HepG2 (cell line): ENCODE data around the gene PIEZO2. TPM values are rescaled to one million over a fixed set of nuclear protein-coding genes. Genes with fewer than 3 reads are reported as not detected.

Source experiments
- ATM ChIP-seq: fragments of 450-650 bp; IDR thresholded peaks from 2 replicates; pipeline ENCODE4 v1.7.1; 2017; ENCODE audit warnings: mild to moderate bottlenecking, borderline replicate concordance
- E2F5 ChIP-seq: sonication (generic); formaldehyde crosslinking; conservative IDR thresholded peaks from 2 replicates; pipeline ENCODE4 v1.4.0; 2020; ENCODE audit warnings: missing genetic modification reagents
- FOSL1 ChIP-seq: sonication (generic); formaldehyde crosslinking; IDR thresholded peaks from 2 replicates; pipeline ENCODE4 v1.9.0; 2021; ENCODE audit warnings: missing genetic modification reagents, borderline replicate concordance
- GABPB1 ChIP-seq: IDR thresholded peaks from 2 replicates; pipeline ENCODE4 v1.6.1; 2016; ENCODE audit warnings: mild to moderate bottlenecking, missing genetic modification reagents, moderate library complexity, missing compliant biosample characterization
- HNF4G ChIP-seq, 2 experiments: sonication (generic) in 1 of 2; formaldehyde crosslinking in 1 of 2; IDR thresholded peaks; 2 replicates each; pipeline versions ENCODE4 v1.4.0 to v1.6.1; 2011 to 2020; ENCODE audit warnings: borderline replicate concordance in 2 of 2, low read depth in 2 of 2, mild to moderate bottlenecking in 2 of 2, low read length in 1 of 2, missing genetic modification reagents in 1 of 2, moderate library complexity in 1 of 2
- MED13 ChIP-seq: sonication (generic); formaldehyde crosslinking; IDR thresholded peaks from 2 replicates; pipeline ENCODE4 v1.5.0; 2020; ENCODE audit warnings: missing genetic modification reagents
- MEIS1 ChIP-seq: sonication (generic); formaldehyde crosslinking; IDR thresholded peaks from 2 replicates; pipeline ENCODE4 v1.9.0; 2021; ENCODE audit warnings: mild to moderate bottlenecking, missing genetic modification reagents, moderate library complexity, borderline replicate concordance
- NFE2 ChIP-seq: sonication (generic); formaldehyde crosslinking; IDR thresholded peaks from 2 replicates; pipeline ENCODE4 v1.4.0; 2020; ENCODE audit warnings: missing genetic modification reagents
- POLR2A ChIP-seq, 2 experiments: IDR thresholded peaks; 2 replicates each; pipeline ENCODE4 v1.6.1; 2011; ENCODE audit warnings: low read depth in 2 of 2, low read length in 2 of 2, mild to moderate bottlenecking in 1 of 2, moderate library complexity in 1 of 2; ENCODE audit not compliant: insufficient read depth in 1 of 2
- RFX5 ChIP-seq: IDR thresholded peaks from 2 replicates; pipeline ENCODE4 v1.6.1; 2011; ENCODE audit warnings: low read depth, low read length, improper control_type of control experiment
- SNAI1 ChIP-seq: sonication (generic); formaldehyde crosslinking; IDR thresholded peaks from 2 replicates; pipeline ENCODE4 v1.5.0; 2020; ENCODE audit warnings: mild to moderate bottlenecking, missing genetic modification reagents, borderline replicate concordance
- ZFP36 ChIP-seq: fragments of 150-350 bp; IDR thresholded peaks from 2 replicates; pipeline ENCODE4 v1.6.1; 2018; ENCODE audit warnings: borderline replicate concordance, low read length, low read depth; ENCODE audit not compliant: partially characterized antibody
- ZFP41 ChIP-seq: sonication (generic); formaldehyde crosslinking; IDR thresholded peaks from 2 replicates; pipeline ENCODE4 v1.4.0; 2020; ENCODE audit warnings: mild to moderate bottlenecking, missing genetic modification reagents, borderline replicate concordance
- ZNF232 ChIP-seq: sonication (generic); formaldehyde crosslinking; IDR thresholded peaks from 2 replicates; pipeline ENCODE4 v1.4.0; 2020; ENCODE audit warnings: missing genetic modification reagents, borderline replicate concordance
- ZNF331 ChIP-seq: sonication (generic); formaldehyde crosslinking; IDR thresholded peaks from 2 replicates; pipeline ENCODE4 v1.4.0; 2020; ENCODE audit warnings: missing genetic modification reagents
- ZNF33A ChIP-seq: sonication (generic); formaldehyde crosslinking; IDR thresholded peaks from 2 replicates; pipeline ENCODE4 v1.5.1; 2020; ENCODE audit warnings: missing genetic modification reagents, mild to moderate bottlenecking, moderate library complexity, borderline replicate concordance
- ZNF75D ChIP-seq: sonication (generic); formaldehyde crosslinking; IDR thresholded peaks from 2 replicates; pipeline ENCODE4 v1.8.1; 2023; ENCODE audit warnings: missing genetic modification reagents, mild to moderate bottlenecking, borderline replicate concordance
- ZSCAN30 ChIP-seq: sonication (generic); formaldehyde crosslinking; IDR thresholded peaks from 2 replicates; pipeline ENCODE4 v1.5.0; 2020; ENCODE audit warnings: mild to moderate bottlenecking, missing genetic modification reagents
- polyA plus RNA-seq, 8 experiments: library from polyadenylated mRNA; depleted of rRNA in 3 of 8; stranded (reverse) in 7 of 8; unstranded in 1 of 8; fragments of >200 nt; fragmentation: Illumina TruSeq in 4 of 8; extraction: Trizol in 4 of 8; gene quantifications; 2 replicates each; pipeline versions ENCODE4 v1.2.1 to v1.2.3, GENCODE V29; 2011 to 2016; ENCODE audit warnings: low read depth in 4 of 8, missing spikeins in 1 of 8, mixed read lengths in 1 of 8; ENCODE audit not compliant: insufficient read depth in 1 of 8
- total RNA-seq, 5 experiments: library from RNA; depleted of rRNA; stranded (reverse); fragments of >200 nt; fragmentation: Illumina TruSeq; extraction: Trizol; gene quantifications; 2 replicates each; pipeline ENCODE4 v1.2.3, GENCODE V29; 2016; ENCODE audit warnings: low read depth in 1 of 5
- TF ChIP-seq, protein P1 (sequence below): sonication (generic); formaldehyde crosslinking; IDR thresholded peaks from 2 replicates; pipeline ENCODE4 v1.4.0; 2020; ENCODE audit warnings: low read depth, mild to moderate bottlenecking, missing genetic modification reagents
- TF ChIP-seq, protein P2 (sequence below): sonication (generic); formaldehyde crosslinking; IDR thresholded peaks from 2 replicates; pipeline ENCODE4 v1.4.0; 2020; ENCODE audit warnings: mild to moderate bottlenecking, missing genetic modification reagents, borderline replicate concordance
- TF ChIP-seq, protein P3 (sequence below): sonication (generic); formaldehyde crosslinking; IDR thresholded peaks from 2 replicates; pipeline ENCODE4 v1.4.0; 2020; ENCODE audit warnings: missing genetic modification reagents, borderline replicate concordance

The PIEZO2 gene
- total and polyA plus RNA-seq, 2 of the 13 experiments (the other 11 are each of a cell fraction or from before 2014, with no cell fraction given) = 15.2 to 27.2 TPM

- TF ChIP-seq, protein P1, sequence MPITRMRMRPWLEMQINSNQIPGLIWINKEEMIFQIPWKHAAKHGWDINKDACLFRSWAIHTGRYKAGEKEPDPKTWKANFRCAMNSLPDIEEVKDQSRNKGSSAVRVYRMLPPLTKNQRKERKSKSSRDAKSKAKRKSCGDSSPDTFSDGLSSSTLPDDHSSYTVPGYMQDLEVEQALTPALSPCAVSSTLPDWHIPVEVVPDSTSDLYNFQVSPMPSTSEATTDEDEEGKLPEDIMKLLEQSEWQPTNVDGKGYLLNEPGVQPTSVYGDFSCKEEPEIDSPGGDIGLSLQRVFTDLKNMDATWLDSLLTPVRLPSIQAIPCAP (CRISPR knock-in tag) = no peak
- TF ChIP-seq, protein P2, sequence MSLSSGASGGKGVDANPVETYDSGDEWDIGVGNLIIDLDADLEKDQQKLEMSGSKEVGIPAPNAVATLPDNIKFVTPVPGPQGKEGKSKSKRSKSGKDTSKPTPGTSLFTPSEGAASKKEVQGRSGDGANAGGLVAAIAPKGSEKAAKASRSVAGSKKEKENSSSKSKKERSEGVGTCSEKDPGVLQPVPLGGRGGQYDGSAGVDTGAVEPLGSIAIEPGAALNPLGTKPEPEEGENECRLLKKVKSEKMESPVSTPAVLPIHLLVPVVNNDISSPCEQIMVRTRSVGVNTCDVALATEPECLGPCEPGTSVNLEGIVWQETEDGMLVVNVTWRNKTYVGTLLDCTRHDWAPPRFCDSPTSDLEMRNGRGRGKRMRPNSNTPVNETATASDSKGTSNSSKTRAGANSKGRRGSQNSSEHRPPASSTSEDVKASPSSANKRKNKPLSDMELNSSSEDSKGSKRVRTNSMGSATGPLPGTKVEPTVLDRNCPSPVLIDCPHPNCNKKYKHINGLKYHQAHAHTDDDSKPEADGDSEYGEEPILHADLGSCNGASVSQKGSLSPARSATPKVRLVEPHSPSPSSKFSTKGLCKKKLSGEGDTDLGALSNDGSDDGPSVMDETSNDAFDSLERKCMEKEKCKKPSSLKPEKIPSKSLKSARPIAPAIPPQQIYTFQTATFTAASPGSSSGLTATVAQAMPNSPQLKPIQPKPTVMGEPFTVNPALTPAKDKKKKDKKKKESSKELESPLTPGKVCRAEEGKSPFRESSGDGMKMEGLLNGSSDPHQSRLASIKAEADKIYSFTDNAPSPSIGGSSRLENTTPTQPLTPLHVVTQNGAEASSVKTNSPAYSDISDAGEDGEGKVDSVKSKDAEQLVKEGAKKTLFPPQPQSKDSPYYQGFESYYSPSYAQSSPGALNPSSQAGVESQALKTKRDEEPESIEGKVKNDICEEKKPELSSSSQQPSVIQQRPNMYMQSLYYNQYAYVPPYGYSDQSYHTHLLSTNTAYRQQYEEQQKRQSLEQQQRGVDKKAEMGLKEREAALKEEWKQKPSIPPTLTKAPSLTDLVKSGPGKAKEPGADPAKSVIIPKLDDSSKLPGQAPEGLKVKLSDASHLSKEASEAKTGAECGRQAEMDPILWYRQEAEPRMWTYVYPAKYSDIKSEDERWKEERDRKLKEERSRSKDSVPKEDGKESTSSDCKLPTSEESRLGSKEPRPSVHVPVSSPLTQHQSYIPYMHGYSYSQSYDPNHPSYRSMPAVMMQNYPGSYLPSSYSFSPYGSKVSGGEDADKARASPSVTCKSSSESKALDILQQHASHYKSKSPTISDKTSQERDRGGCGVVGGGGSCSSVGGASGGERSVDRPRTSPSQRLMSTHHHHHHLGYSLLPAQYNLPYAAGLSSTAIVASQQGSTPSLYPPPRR (CRISPR knock-in tag) = peak; percentile 65; the same call in 1 of the 2 replicates
- TF ChIP-seq RFX5 (no peak), POLR2A (IDR thresholded peaks at IDR 0.05; ENCODE audit: insufficient read depth in 1 of 2, low read depth in 2 of 2, low read length in 2 of 2) (no peak), ATM (no peak), ZSCAN30 (CRISPR knock-in tag) (no peak), FOSL1 (no peak), HNF4G (IDR thresholded peaks at IDR 0.05; ENCODE audit: borderline replicate concordance, low read depth, low read length) (peak; percentile 70), HNF4G (CRISPR knock-in tag; IDR thresholded peaks at IDR 0.05; ENCODE audit: borderline replicate concordance, low read depth) (peak; percentile 62; the same call in 1 of the 2 replicates), ZNF33A (CRISPR knock-in tag) (no peak), MEIS1 (CRISPR knock-in tag) (no peak), ZFP41 (CRISPR knock-in tag) (no peak), ZNF331 (CRISPR knock-in tag) (no peak), ZNF232 (CRISPR knock-in tag) (no peak), ZFP36 (no peak), MED13 (CRISPR knock-in tag) (no peak), ZNF75D (CRISPR knock-in tag) (no peak), NFE2 (no peak), GABPB1 (CRISPR knock-in tag) (no peak), SNAI1 (CRISPR knock-in tag) (no peak), E2F5 (no peak)
- TF ChIP-seq, protein P3, sequence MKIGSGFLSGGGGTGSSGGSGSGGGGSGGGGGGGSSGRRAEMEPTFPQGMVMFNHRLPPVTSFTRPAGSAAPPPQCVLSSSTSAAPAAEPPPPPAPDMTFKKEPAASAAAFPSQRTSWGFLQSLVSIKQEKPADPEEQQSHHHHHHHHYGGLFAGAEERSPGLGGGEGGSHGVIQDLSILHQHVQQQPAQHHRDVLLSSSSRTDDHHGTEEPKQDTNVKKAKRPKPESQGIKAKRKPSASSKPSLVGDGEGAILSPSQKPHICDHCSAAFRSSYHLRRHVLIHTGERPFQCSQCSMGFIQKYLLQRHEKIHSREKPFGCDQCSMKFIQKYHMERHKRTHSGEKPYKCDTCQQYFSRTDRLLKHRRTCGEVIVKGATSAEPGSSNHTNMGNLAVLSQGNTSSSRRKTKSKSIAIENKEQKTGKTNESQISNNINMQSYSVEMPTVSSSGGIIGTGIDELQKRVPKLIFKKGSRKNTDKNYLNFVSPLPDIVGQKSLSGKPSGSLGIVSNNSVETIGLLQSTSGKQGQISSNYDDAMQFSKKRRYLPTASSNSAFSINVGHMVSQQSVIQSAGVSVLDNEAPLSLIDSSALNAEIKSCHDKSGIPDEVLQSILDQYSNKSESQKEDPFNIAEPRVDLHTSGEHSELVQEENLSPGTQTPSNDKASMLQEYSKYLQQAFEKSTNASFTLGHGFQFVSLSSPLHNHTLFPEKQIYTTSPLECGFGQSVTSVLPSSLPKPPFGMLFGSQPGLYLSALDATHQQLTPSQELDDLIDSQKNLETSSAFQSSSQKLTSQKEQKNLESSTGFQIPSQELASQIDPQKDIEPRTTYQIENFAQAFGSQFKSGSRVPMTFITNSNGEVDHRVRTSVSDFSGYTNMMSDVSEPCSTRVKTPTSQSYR = no peak
Observed at GRCh38 chr18:10901329-10901728, 248.0 kb downstream of the PIEZO2 start (continued).
